GM21528 (cell line): ENCODE data around the gene TUBGCP5.
"Not testable (repeated sequence)": the region's sequence is repeated elsewhere in the genome, so short reads cannot be mapped to it uniquely, and the experiment has no call there.

Experiments
- ATAC-seq: cut with Tn5 transposase; IDR thresholded peaks from one replicate; pipeline ENCODE4 v1.9.1; 2021; ENCODE audit warnings: mild to moderate bottlenecking, moderate library complexity; ENCODE audit not compliant: unreplicated experiment, low FRiP score

The TUBGCP5 gene

DNA sequence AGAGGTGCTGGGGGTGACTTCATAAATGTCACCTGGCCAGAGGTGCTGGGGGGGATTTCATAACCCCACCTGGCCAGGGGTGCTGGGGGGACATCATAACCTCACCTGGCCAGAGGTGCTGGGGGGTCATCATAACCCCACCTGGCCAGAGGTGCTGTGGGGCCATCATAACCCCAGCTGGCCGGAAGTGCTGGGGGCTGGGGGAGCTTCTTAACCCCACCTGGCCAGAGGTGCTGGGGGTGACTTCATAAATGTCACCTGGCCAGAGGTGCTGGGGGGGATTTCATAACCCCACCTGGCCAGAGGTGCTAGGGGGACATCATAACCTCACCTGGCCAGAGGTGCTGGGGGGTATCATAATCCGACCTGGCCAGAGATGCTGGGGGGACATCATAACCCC lies 4.6 kb upstream of the TUBGCP5 start:
- not testable (repeated sequence) for ATAC-seq

DNA sequence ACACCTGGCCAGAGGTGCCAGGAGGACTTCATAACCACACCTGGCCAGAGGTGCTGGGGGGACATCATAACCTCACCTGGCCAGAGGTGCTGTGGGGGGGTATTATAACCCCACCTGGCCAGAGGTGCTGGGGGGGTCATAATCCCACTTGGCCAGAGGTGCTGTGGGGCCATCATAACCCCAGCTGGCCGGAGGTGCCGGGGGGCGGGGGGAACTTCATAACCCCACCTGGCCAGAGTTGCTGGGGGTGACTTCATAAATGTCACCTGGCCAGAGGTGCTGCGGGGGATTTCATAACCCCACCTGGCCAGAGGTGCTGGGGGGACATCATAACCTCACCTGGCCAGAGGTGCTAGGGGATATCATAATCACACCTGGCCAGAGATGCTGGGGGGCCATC lies 4.2 kb upstream of the TUBGCP5 start:
- ATAC-seq = not testable (repeated sequence)

DNA sequence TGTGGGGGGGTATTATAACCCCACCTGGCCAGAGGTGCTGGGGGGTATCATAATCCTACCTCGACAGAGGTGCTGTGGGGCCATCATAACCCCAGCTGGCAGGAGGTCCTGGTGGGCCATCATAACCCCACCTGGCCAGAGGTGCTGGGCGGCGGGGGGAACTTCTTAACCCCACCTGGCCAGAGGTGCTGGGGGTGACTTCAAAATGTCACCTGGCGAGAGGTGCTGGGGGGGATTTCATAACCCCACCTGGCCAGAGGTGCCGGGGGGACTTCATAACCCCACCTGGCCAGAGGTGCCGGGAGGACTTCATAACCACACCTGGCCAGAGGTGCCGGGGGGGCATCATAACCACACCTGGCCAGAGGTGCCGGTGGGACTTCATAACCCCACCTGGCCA lies 2.4 kb upstream of the TUBGCP5 start:
- ATAC-seq = not testable (repeated sequence)

DNA sequence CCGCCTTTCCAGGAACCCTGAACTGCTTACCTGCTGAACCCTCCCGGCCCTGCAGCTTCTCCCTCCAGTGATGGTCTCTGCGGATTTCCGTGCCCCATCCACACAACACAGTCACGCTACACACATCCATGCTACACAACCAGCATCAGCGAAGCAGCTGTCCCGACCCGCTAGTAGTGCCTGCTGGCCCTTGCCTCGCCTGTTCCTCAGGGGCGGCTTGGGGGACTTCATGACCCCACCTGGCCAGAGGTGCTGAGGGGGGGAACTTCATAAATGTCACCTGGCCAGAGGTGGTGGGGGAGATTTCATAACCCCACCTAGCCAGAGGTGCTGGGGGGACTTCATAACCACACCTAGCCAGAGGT lies 530 bp upstream of the TUBGCP5 start:
- peak; percentile 26 for ATAC-seq

DNA sequence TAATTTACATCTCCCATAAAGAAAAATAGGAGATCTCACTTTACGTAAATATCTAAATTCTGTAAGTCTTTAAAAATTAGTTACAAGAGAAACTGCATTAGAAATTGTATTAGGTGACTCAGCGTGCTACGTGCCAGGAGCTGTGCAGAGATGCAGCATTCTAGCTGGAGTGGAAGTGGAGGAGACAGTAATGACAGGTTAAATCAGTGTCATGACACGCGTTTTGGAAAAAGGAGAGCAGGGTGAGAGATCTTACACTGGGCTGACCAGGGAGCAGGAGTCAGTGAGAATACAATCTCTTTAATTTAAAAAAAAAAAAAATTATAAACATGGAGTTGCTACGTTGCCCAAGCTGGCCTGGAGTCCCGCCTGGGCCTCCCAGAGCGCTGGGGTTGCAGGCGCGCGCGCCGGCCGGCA lies 635 bp downstream of the TUBGCP5 start:
- peak; percentile 18 for ATAC-seq

DNA sequence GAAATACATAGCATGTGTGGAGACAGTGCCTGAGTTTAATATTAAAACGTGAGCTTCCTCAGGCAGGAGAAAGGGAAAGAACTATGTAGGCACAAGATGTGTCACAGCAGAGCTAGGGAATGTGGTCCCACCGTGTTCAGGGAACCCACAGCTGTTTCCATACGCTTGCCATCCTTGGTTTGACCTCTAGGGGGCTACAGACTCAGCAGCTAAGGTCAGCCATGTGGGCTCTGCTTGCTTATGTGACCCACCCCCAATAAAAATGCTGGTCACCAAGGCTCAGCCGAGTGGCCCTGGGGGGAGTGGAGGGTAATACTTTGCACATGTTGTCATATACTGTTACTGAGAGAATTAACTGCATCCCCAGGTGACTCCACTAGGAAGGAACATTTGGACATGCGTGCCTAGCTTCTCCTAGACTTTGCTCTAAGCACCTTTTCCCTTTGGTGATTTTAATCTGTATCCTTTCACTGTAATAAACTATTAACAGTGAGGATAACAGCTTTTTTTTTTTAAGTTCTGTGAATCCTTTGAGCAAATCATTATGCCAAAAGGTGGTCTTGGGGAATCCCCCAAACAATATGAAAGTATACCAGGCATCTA lies 3.3 kb downstream of the TUBGCP5 start:
- no peak for ATAC-seq

DNA sequence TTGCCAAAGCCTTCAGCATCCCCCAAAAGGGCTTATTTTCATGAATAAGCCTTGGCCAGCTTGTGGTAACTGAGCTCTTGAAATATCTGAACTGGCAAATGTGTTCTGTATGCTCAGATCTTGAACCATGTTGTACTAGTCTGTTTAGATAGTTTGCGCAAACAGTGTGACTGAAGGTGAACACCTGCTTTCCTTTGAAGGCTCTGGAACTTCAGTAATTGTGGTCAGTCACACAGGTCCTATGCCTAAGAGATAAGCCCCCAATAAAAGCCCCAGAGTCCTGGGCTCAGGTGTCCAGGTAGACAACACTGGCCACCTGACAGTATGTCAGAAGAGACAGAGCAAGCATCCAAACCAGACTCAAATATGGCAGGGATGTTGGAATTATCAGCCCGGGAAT lies 5.4 kb downstream of the TUBGCP5 start:
- ATAC-seq = no peak

DNA sequence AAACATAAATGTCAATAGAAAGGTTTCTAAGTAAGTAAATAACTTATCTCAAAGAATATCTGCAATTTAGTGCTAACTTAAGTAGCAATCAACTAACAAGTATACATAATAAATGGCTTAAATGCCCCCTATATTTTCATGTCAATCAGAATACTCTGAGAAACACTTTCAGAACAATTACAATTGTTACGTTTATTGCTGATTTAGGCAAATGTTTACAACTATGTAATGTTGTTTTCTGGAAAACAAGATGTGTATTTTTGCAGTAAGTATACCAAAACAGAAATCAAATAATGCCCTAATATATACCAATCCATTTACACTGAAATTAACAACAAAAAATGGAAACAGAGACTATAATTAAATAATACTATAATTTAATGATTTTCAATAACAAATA lies 13.2 kb downstream of the TUBGCP5 start:
- no peak for ATAC-seq

DNA sequence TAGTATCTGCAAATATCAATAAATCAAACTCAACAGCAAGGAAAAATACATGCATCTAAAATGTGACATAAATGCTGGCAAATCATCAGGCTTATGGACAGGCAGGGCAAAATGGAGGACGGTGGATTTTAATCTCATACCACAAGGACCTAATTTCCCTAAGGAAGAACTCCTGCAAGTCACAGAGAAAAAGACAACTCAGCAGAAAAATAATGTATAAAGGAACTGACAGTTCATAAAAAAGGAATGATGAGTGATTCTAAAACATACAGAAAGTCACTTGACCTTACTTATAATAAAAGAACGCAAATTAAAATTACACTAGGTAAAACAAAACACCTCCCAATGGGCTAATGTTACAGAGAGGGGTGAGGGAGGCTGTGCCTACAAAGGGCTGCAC lies 17.2 kb downstream of the TUBGCP5 start:
- ATAC-seq = no peak

DNA sequence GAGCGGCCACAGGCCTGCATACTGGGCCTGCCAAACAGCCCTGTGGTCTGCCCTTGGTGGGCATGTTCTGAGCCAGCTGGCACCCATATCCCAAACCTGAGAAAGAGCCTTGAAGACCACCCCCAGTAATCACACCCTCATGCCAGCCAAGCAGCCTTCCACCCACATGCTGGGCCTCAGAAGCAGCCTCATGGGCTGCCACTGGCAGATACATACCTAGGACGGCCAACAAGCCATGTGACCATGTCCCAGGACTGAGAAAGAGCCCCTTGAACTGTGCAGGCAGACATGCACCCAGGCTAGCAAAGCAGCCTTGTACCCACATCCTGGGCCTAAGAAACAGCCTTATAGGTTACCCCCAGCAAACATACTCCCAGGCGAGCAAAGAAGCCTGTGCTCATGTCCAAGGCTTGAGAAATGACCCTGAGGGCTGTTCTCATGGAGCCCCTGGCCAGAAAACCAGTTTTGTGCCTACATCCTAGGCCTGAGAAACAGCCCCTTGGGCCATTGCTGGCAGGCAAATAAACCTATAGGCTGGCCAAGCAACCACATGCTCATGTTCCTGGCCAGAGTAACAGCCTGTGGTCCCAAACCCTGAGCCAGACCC lies 24.9 kb downstream of the TUBGCP5 start:
- no peak for ATAC-seq

DNA sequence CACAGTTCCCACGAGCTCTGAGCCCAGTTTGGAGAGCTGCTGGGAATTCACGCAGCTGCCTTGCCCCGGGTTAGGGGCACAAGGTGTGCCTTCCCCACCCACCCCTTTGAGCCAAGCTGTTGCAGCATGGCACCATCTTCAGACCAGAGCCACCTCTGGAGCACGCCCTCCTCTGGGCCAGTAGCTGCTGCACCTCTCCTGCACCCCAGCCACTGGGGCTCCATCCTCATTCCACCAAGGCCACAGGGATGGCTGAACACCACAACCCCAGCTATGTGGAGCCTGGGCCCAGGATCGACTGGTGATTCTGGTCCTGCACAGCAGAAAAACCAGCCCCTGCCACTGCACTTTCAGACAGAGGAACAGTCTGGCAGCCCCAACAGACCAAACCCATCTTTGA lies 25.7 kb downstream of the TUBGCP5 start:
- no peak for ATAC-seq

DNA sequence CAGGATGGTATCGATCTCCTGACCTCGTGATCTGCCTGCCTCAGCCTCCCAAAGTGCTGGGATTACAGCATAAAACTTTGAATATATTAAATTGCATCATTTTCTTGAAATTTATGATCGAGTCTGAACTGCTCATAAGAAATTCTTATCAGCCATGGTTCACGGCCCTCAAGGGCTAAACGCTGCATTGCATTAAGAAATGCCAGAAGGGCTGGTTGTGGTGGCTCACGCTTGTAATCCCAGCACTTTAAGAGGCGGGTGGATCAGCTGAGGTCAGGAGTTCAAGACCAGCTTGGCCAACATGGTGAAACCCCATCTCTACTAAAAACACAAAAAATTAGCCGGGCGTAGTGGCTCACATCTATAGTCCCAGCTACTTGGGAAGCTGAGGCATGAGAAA lies 26.8 kb downstream of the TUBGCP5 start:
- not testable (repeated sequence) for ATAC-seq

DNA sequence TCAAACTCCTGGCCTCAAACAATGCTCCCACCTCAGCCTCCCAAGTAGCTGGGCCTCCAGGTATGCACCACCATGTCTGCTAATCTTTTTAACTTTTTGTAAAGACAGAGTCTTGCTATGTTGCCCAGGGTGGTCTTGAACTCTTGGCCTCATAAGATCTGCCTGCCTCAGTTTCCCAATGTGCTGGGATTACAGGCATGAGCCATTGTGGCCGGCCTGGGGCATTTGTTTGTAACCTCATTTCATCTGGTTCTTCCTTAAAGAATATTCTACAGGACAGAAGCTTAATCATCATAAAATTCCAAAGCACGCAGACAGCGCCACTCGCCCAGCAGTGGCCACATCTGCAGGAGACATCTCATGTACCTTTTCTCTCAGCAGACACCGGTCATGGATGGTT lies 35.6 kb downstream of the TUBGCP5 start:
- no peak for ATAC-seq

DNA sequence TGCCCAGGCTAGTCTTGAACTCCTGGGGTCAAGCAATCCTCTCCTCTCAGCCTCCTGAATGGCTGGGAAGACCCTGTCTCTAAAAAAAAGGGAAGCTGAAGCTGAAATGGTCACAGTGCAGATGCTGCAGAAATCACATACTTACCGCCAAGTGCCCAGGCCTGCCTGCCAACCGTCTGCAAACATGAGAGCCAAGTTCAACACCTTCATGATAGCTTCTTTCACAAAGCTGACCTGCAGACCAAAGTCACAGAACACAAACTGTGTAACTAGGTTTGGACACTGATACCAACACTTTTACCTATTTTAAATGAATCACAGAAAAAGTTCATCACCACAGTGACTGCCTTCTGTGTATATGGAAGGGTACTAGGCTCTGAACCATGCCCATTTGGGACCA lies 36.4 kb downstream of the TUBGCP5 start:
- no peak for ATAC-seq

DNA sequence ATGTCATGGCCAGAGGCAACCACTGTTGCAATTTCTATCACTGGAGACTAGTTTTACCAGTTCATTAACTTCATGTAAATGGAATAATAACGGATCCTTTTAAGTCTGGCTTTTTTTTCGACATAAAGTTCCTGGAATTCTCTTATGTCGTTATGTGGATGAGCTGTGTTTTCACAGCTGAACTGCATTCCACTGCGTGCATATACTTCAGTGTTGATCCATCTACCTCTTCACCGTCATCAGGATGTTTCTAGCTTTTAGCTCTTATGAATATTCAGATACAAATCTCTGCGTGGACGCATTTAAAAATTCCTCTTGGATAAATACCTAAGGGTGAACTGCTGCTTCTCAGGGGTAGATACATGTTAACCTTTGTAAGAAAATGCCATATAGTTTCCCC lies 43.6 kb downstream of the TUBGCP5 start:
- no peak for ATAC-seq

DNA sequence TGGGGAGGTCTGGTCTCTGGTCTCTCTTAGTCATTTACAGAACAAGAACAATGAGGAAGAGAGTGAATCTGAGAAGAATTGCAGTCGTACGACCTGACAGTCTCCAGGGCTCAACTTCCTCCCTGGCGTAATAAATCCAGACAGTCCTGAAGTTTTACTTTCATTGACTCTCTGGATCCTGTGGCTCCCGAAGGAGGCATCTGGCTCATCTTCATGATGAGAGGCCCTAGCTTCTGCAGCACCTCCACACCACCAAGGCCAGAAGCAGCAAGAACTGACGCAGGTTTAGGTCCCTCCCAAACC lies 47.4 kb downstream of the TUBGCP5 start:
- no peak for ATAC-seq

DNA sequence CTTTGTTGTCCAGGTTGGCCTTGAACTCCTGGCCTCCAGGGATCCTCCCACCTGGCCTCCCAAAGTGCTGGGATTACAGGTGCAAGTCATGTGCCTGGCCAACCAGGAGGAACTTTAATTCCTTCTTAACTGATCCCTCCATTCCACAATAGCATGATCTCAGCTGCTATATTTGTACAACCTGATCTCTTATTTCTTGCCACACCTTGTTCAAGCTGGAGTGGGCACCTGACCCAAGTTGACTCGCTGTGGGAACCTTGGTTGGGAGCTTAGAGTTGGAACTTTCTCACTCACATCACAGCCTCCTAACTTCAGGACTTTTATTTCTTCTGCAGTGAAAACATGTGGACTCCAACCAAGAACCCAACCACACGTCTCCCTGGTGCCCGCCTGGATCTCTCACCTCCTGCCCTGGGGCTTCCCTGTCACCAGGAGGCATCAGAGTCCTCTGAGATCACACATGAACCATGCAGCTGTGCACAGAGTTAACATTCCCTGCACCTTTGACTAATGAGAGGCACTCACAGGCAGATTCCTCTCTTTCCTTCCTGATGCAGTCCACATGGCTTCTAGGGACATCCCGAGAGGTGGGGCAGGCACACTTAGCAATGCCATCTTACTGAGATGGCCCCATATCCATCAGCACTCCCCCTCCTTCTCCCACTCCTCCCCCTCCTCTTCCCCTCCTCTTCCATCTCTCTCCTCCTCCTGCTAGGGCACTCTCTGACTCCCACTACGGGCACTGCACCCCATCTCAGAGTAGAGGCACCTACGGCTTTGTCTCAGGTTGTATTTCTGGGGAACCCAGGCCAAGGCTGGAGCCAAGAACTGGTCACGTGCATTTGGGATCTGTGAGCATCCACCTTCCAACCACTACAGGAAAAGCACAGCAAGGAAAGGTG lies 49.5 kb downstream of the TUBGCP5 start:
- no peak for ATAC-seq

DNA sequence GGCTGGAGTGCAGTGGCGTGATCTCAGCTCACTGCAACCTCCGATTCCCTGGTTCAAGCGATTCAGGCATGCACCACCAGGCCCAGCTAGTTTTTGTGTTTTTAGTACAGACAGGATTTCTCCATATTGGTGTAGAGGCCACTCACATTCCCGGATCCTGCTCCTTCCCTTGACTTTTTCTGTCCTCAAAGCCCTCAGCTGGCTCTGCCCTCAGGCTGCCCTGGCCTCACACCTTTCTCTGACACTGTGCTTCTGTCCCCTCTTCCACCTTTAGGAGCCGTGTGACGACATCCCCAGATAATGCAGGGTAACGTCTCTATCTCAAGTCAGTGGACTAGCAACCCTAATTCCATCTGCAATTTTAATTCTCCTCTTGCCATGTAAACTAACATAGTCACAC lies 50.6 kb downstream of the TUBGCP5 start:
- no peak for ATAC-seq

DNA sequence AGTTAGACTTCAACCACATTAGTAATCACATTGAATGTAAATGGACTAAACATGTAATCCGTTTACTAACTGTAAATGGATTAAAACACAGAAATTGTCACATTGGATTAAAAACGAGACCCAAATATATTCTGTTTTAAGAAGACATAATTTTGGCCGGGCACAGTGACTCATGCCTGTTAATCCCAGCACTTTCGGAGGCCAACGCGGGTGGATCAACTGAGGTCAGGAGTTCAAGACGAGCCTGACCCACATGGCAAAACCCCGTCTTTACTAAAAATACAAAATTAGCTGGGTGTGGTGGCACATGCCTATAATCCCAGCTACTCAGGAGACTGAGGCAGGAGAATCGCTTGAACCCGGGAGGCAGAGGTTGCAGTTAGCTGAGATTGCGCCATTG lies 57.4 kb downstream of the TUBGCP5 start:
- not testable (repeated sequence) for ATAC-seq

DNA sequence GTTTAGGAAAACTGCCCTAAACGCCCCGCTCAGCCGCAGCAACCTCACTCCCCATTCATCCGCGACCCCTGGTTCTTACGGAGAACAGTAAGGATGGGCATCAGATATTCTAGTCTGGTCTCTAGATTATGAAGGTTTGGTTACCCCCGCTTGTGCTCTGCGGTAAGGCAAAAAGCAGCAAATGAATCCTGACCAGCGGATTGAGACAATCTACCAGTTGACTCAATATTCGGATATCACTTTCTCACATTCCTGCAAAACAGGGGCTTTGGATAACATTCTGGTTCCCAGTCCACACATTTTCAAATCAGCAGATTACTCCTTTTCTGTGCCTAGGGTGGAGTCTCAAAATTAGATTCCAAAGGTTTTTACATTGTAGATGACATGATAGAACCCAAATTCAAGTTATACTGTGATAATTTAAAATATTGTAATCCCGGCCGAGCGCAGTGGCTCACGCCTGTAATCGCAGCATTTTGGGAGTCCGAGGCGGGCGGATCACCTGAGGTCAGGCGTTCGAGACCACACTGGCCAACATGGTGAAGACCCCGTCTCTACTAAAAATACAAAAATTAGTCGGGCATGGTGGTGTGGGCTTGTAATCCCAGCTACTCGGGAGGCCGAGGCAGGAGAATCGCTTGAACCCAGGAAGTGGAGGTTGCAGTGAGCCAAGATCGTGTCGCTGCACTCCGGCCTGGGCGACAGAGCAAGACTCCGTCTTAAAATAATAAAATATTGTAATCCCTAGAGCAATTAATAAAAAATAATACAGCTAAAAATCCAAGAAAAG lies 58.1 kb downstream of the TUBGCP5 start:
- ATAC-seq = no peak
